AG04449 (cell line): ENCODE measurements around the gene KRTAP10-5.

Source experiments
- CTCF ChIA-PET: fragments of 350-600 bp; formaldehyde crosslinking; extraction: SDS; loops from one replicate; lab custom pipeline; 2021; ENCODE audit warnings: antibody characterized with exemption; lab: Yijun Ruan, JAX
- POLR2A ChIA-PET: fragments of 400-600, 350-600 bp; formaldehyde crosslinking; extraction: SDS; loops from one replicate; lab custom pipeline; 2020; ENCODE audit warnings: antibody characterized with exemption, inconsistent platforms; lab: Yijun Ruan, JAX
- DNase-seq: peaks from one replicate; pipeline ENCODE4 v3.0.0-alpha.2; 2010; ENCODE audit warnings: low read depth, low spot score
- H3K4me3 ChIP-seq: 2 replicates; pipeline ENCODE4 v1.5.1; 2011; ENCODE audit warnings: low read depth, mild to moderate bottlenecking, control low read depth, low read length
- CTCF ChIP-seq: IDR thresholded peaks from one replicate; pipeline ENCODE4 v1.5.1; 2011; ENCODE audit warnings: mild to moderate bottlenecking, moderate library complexity, low read length, control low read depth, inconsistent platforms; ENCODE audit not compliant: insufficient read depth; ENCODE audit errors: missing control alignments

Gene KRTAP10-5

GRCh38 chr21:44572959-44573583 is 7.3 kb downstream of the KRTAP10-5 start:
- TF ChIP-seq CTCF = no peak

GRCh38 chr21:44571844-44572782 is 8.3 kb downstream of the KRTAP10-5 start:
- no peak for TF ChIP-seq CTCF
- no peak for DNase-seq
- ChIA-PET CTCF (no interaction called here), POLR2A (no interaction called here)
- no peak overlapping the region for H3K4me3 ChIP-seq

More at GRCh38 chr21:44572959-44573583, 7.3 kb downstream of the KRTAP10-5 start:
- CTCF ChIA-PET = no interaction called here
- no peak for DNase-seq
- H3K4me3 ChIP-seq = no peak overlapping the region
- POLR2A ChIA-PET = interaction anchor here (0.7 kb wide), 1 partner anchor 19 kb away, joined by 3 read pairs; the partner anchor contains the start of gene KRTAP10-6

- H3K4me3 ChIP-seq = no peak overlapping the region
- ChIA-PET POLR2A (no interaction called here), CTCF (no interaction called here)
- DNase-seq = no peak
- TF ChIP-seq CTCF = no peak
Measured at GRCh38 chr21:44571296-44571695, 9.1 kb downstream of the KRTAP10-5 start.

- POLR2A ChIA-PET = no interaction called here
- no peak for TF ChIP-seq CTCF
- DNase-seq = no peak
- H3K4me3 ChIP-seq = no peak overlapping the region
- CTCF ChIA-PET = no interaction called here
Measured at GRCh38 chr21:44569861-44570517, 10.4 kb downstream of the KRTAP10-5 start.

- POLR2A ChIA-PET = no interaction called here
- TF ChIP-seq CTCF = no peak
- no peak for DNase-seq
- H3K4me3 ChIP-seq = no peak overlapping the region
- CTCF ChIA-PET = no interaction called here
Measured at GRCh38 chr21:44568667-44569556, 11.5 kb downstream of the KRTAP10-5 start.
